BE2C (cell line): ENCODE data around the gene TSPAN16.

Source experiments
- DNase-seq: peaks from one replicate; pipeline ENCODE4 v3.0.0-alpha.2; 2020
- H3K27me3 ChIP-seq: fragments of 250-450 bp; sonication (Bioruptor Pico); 2 replicates; pipeline ENCODE4 v1.5.1; 2020; ENCODE audit warnings: mild to moderate bottlenecking
- H3K36me3 ChIP-seq: fragments of 250-450 bp; sonication (Bioruptor Pico); 2 replicates; pipeline ENCODE4 v1.5.1; 2020; ENCODE audit warnings: mild to moderate bottlenecking
- H3K4me1 ChIP-seq: fragments of 250-450 bp; sonication (Bioruptor Pico); 2 replicates; pipeline ENCODE4 v1.5.1; 2020
- H3K4me3 ChIP-seq: 2 replicates; pipeline ENCODE4 v1.5.1; 2011; ENCODE audit warnings: low read depth, low read length
- H3K9me3 ChIP-seq: fragments of 250-450 bp; sonication (Bioruptor Pico); 2 replicates; pipeline ENCODE4 v1.5.1; 2020
- TF ChIP-seq, protein P1 (sequence below): IDR thresholded peaks from 2 replicates; pipeline ENCODE4 v1.5.1; 2012; ENCODE audit warnings: mild to moderate bottlenecking, low read depth, low read length

The TSPAN16 gene

DNA sequence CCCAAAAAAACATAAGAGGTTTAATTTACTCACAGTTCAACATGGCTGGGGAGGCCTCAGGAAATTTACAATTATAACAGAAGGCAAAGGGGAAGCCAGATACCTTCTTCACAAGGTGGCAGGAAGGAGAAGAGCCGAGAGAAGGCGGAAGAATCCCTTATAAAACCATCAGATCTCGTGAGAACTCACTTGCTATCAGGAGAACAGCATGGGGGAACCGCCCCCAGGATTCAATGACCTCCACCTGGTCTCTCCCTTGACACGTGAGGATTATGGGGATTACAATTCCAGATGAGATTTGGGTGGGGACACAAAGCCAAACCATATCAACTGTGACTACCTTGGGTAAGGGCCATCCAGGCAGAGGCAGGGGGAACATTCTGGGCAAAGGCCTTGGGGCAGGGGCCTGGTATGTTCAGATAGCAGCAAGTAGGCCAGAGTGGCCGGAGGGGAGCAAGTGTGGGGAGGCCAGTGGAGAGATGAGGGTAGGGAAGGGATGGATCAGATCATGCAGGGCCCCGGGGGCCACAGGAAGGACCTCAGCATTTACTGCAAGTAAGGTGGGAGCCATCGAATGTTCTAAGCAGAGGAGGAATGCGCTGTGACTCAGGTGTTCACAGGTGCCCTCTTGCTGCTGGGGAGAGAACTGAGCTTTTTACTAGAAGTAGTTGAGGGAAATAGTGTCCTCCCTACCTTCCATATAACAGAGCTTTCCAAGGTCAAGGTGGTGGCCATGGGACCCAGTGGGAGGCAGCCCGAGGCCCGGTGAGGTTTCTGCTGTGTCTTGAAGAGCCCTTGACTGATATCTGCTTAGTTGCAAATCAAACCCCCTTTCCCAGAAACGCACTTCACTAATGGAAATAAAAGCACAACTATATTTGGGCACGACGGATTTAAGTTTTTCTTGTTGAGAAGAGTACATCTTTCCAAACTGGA is 25.5 kb downstream of the TSPAN16 start:
- Histone ChIP-seq H3K27me3 (no peaks in the 10 kb centered on the region), H3K9me3 (no peaks in the 10 kb centered on the region), H3K4me3 (no peak overlapping the region), H3K36me3 (0 out of 2 replicates have a peak, but pooled peaks cover 3% of the 10 kb centered on the region), H3K4me1 (peaks cover 10% of the 10 kb centered on the region)
- no peak for DNase-seq
- TF ChIP-seq, protein P1, sequence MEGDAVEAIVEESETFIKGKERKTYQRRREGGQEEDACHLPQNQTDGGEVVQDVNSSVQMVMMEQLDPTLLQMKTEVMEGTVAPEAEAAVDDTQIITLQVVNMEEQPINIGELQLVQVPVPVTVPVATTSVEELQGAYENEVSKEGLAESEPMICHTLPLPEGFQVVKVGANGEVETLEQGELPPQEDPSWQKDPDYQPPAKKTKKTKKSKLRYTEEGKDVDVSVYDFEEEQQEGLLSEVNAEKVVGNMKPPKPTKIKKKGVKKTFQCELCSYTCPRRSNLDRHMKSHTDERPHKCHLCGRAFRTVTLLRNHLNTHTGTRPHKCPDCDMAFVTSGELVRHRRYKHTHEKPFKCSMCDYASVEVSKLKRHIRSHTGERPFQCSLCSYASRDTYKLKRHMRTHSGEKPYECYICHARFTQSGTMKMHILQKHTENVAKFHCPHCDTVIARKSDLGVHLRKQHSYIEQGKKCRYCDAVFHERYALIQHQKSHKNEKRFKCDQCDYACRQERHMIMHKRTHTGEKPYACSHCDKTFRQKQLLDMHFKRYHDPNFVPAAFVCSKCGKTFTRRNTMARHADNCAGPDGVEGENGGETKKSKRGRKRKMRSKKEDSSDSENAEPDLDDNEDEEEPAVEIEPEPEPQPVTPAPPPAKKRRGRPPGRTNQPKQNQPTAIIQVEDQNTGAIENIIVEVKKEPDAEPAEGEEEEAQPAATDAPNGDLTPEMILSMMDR, result no peak

DNA sequence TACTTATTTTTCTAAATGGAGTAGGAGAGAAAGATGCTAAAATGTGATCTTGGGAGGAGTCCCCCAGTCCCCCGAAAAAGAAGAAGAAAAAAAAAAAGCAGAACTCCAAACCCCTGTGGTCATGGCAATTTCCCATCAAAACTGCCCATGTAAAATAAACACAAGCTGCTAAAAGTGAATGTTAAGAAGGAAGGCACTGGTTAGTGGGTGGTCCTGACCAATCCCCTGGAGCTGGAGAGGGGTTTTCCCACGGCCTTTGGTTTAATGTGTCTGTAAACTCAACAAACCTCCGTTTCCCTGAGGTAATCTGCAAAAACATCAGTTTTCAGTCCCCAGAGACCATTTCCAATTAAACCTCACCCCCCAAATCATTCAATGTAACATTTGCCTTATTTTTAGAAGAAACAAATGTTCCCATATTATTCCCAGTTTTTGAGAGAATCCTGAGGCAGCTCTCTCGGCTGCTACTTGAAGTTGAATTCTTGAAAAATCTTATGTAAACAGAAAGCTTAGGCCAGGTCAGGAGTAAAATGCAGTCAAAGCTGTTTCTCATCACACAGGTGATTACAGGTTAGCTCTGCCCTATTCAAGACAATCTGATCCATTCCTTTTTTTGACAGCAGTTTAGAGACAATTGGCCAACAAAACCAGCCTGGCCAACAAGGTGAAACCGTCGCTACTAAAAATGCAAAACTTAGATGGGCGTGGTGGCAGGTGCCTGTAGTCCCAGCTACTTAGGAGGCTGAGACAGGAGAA is 26.5 kb downstream of the TSPAN16 start:
- DNase-seq, result no peak
- Histone ChIP-seq H3K4me1 (peaks cover 10% of the 10 kb centered on the region), H3K36me3 (0 out of 2 replicates have a peak, but pooled peaks cover 3% of the 10 kb centered on the region), H3K9me3 (no peaks in the 10 kb centered on the region), H3K4me3 (no peak overlapping the region), H3K27me3 (no peaks in the 10 kb centered on the region)
- TF ChIP-seq, protein P1, result no peak

GRCh38 chr19:11323601-11324078 is 27.7 kb downstream of the TSPAN16 start:
- Histone ChIP-seq H3K27me3 (no peaks in the 10 kb centered on the region), H3K4me3 (peak overlapping the region; percentile 31), H3K4me1 (peaks cover 10% of the 10 kb centered on the region), H3K36me3 (0 out of 2 replicates have a peak, but pooled peaks cover 3% of the 10 kb centered on the region), H3K9me3 (no peaks in the 10 kb centered on the region)
- no peak for DNase-seq
- TF ChIP-seq, protein P1, result no peak

DNA sequence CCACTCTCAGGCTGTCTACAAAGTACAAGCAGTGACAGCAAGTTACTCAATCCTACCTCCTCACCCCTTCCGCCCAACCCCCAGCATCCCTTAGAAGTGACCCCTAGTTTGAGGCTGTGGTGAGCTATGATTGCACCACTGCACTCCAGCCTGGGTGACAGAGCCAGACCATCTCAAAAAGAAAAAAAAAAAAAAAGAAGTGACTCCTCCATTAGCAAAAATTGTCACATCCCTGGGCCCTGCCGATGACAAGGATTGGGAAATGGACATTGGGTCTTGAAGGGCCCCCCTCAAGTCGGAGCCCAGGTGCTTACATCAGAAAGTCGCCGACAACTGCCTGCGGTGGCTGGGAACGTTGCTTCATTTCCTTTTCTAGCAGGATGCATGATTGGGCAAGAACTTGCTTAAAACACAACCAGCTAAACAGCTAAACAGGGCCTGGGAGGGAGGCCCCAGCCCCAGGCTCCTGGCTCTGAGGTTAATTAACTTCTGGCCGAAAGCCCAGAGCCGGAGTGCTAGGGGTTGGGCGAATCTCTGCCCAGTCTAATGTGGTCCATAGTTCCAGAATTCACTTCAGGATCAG is 28.2 kb downstream of the TSPAN16 start:
- Histone ChIP-seq H3K4me3 (peak overlapping the region; percentile 31), H3K4me1 (peaks cover 10% of the 10 kb centered on the region), H3K36me3 (0 out of 2 replicates have a peak, but pooled peaks cover 3% of the 10 kb centered on the region), H3K27me3 (no peaks in the 10 kb centered on the region), H3K9me3 (no peaks in the 10 kb centered on the region)
- peak; percentile 93 for DNase-seq
- TF ChIP-seq, protein P1, result no peak

GRCh38 chr19:11324748-11325389 is 28.9 kb downstream of the TSPAN16 start:
- Histone ChIP-seq H3K36me3 (0 out of 2 replicates have a peak, but pooled peaks cover 3% of the 10 kb centered on the region), H3K9me3 (no peaks in the 10 kb centered on the region), H3K4me1 (peaks cover 10% of the 10 kb centered on the region), H3K27me3 (no peaks in the 10 kb centered on the region), H3K4me3 (no peak overlapping the region)
- DNase-seq, result peak; percentile 26
- TF ChIP-seq, protein P1, result no peak
